Measurements from ENCODE around the gene EPM2A.

EPM2A gene

GRCh38 chr6:145713773-145714172 lies 21.5 kb downstream of the EPM2A start:
- H3F3A ChIP-seq (ENCODE audit: insufficient read depth), result no peaks in the 10 kb centered on the region
- H3K36me3 ChIP-seq (ENCODE audit: low read length), result peaks cover 6% of the 10 kb centered on the region; the same call in 1 of the 2 replicates
- no peak overlapping the region for H3K4me3 ChIP-seq (ENCODE audit: insufficient read depth, low read length, poor library complexity, severe bottlenecking)
- no peak overlapping the region for H3K4me2 ChIP-seq (ENCODE audit: low read depth, low read length, poor library complexity, severe bottlenecking)
- H3K9me2 ChIP-seq (replicated peaks; ENCODE audit: insufficient read depth, low read length), result no peaks in the 10 kb centered on the region
- H3K9me3 ChIP-seq (ENCODE audit: insufficient read depth, low read length), result peaks cover 10% of the 10 kb centered on the region; the same call in 1 of the 2 replicates
- H4K20me1 ChIP-seq (ENCODE audit: low read depth, low read length), result no peaks in the 10 kb centered on the region
- H3K79me2 ChIP-seq (ENCODE audit: insufficient read depth, low read length), result no peaks in the 10 kb centered on the region
- H3K9ac ChIP-seq (ENCODE audit: low read length), result no peak overlapping the region
- TF ChIP-seq, protein P1, sequence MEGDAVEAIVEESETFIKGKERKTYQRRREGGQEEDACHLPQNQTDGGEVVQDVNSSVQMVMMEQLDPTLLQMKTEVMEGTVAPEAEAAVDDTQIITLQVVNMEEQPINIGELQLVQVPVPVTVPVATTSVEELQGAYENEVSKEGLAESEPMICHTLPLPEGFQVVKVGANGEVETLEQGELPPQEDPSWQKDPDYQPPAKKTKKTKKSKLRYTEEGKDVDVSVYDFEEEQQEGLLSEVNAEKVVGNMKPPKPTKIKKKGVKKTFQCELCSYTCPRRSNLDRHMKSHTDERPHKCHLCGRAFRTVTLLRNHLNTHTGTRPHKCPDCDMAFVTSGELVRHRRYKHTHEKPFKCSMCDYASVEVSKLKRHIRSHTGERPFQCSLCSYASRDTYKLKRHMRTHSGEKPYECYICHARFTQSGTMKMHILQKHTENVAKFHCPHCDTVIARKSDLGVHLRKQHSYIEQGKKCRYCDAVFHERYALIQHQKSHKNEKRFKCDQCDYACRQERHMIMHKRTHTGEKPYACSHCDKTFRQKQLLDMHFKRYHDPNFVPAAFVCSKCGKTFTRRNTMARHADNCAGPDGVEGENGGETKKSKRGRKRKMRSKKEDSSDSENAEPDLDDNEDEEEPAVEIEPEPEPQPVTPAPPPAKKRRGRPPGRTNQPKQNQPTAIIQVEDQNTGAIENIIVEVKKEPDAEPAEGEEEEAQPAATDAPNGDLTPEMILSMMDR (IDR thresholded peaks at IDR 0.05; ENCODE audit: insufficient read depth, low read length, poor library complexity, severe bottlenecking), result no peak
- TF ChIP-seq EZH2phosphoT487 (conservative IDR thresholded peaks at IDR 0.05; ENCODE audit: low read length), result no peak
- no peak overlapping the region for H2AFZ ChIP-seq (ENCODE audit: low read depth, low read length, severe bottlenecking)
- H3K27me3 ChIP-seq (ENCODE audit: low read length), result no peaks in the 10 kb centered on the region
- no peak overlapping the region for H3K27ac ChIP-seq (ENCODE audit: low read depth, low read length)

DNA sequence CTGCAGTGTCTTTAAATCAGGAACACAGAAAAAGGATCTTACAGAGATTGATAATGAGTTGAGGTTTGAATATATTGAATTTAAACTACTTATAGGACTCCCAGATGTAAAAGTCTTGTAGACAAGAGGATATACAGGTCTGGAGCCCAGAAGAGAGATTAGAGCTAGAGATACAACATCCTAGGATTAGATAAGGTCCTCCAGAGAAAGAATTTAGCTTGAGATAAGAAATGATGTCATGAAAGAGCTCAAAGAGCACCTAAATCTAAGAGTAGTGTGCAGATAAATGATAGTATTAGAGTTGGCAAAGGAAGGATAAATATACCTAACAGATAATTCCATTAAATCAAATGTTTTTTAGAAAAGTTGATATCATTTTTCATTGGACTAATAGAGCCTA lies 23.9 kb downstream of the EPM2A start:
- no peak overlapping the region for H2AFZ ChIP-seq (ENCODE audit: low read depth, low read length, severe bottlenecking)
- no peaks in the 10 kb centered on the region for H3K9me2 ChIP-seq (replicated peaks; ENCODE audit: insufficient read depth, low read length)
- H3K79me2 ChIP-seq (ENCODE audit: insufficient read depth, low read length), result no peaks in the 10 kb centered on the region
- H3K4me3 ChIP-seq (ENCODE audit: insufficient read depth, low read length, poor library complexity, severe bottlenecking), result no peak overlapping the region
- H3K4me2 ChIP-seq (ENCODE audit: low read depth, low read length, poor library complexity, severe bottlenecking), result no peak overlapping the region
- no peaks in the 10 kb centered on the region for H3K27me3 ChIP-seq (ENCODE audit: low read length)
- peaks cover 6% of the 10 kb centered on the region; the same call in 1 of the 2 replicates for H3K36me3 ChIP-seq (ENCODE audit: low read length)
- peaks cover 10% of the 10 kb centered on the region; the same call in 1 of the 2 replicates for H3K9me3 ChIP-seq (ENCODE audit: insufficient read depth, low read length)
- no peak overlapping the region for H3K9ac ChIP-seq (ENCODE audit: low read length)
- no peaks in the 10 kb centered on the region for H3F3A ChIP-seq (ENCODE audit: insufficient read depth)
- H4K20me1 ChIP-seq (ENCODE audit: low read depth, low read length), result no peaks in the 10 kb centered on the region
- no peak overlapping the region for H3K27ac ChIP-seq (ENCODE audit: low read depth, low read length)
- no peak for TF ChIP-seq EZH2phosphoT487 (conservative IDR thresholded peaks at IDR 0.05; ENCODE audit: low read length)
- TF ChIP-seq, protein P1 (IDR thresholded peaks at IDR 0.05; ENCODE audit: insufficient read depth, low read length, poor library complexity, severe bottlenecking), result no peak

- Histone ChIP-seq H3K27ac (ENCODE audit: low read depth, low read length) (no peak overlapping the region), H3K36me3 (ENCODE audit: low read length) (no peaks in the 10 kb centered on the region; the same call in 1 of the 2 replicates), H3F3A (ENCODE audit: insufficient read depth) (no peaks in the 10 kb centered on the region), H3K27me3 (ENCODE audit: low read length) (no peaks in the 10 kb centered on the region), H3K9me2 (replicated peaks; ENCODE audit: insufficient read depth, low read length) (no peaks in the 10 kb centered on the region), H3K79me2 (ENCODE audit: insufficient read depth, low read length) (no peaks in the 10 kb centered on the region), H3K4me2 (ENCODE audit: low read depth, low read length, poor library complexity, severe bottlenecking) (no peak overlapping the region), H3K9ac (ENCODE audit: low read length) (no peak overlapping the region), H3K9me3 (ENCODE audit: insufficient read depth, low read length) (no peaks in the 10 kb centered on the region), H4K20me1 (ENCODE audit: low read depth, low read length) (no peaks in the 10 kb centered on the region), H2AFZ (ENCODE audit: low read depth, low read length, severe bottlenecking) (no peak overlapping the region), H3K4me3 (ENCODE audit: insufficient read depth, low read length, poor library complexity, severe bottlenecking) (no peak overlapping the region)
- TF ChIP-seq, protein P1 (IDR thresholded peaks at IDR 0.05; ENCODE audit: insufficient read depth, low read length, poor library complexity, severe bottlenecking), result no peak
Measured at GRCh38 chr6:145707397-145707796, 27.9 kb downstream of the EPM2A start.
